PFSK-1 (cell line): Measurements from ENCODE around the gene ZNF664.

Experiments used
- FOXP2 ChIP-seq: optimal IDR thresholded peaks from 2 replicates; pipeline ENCODE3; 2011; ENCODE audit warnings: borderline replicate concordance, control low read depth, inconsistent platforms; ENCODE audit not compliant: insufficient read depth; ENCODE audit errors: extremely low read length, extremely low read depth
- POLR2AphosphoS5 ChIP-seq: IDR thresholded peaks from 2 replicates; pipeline ENCODE4 v1.6.1; 2012; ENCODE audit warnings: low read depth, mild to moderate bottlenecking, control low read depth, low read length, moderate library complexity
- SIN3A ChIP-seq: IDR thresholded peaks from 2 replicates; pipeline ENCODE4 v1.6.1; 2012; ENCODE audit warnings: mild to moderate bottlenecking, low read length, moderate library complexity, borderline replicate concordance; ENCODE audit not compliant: insufficient read depth
- TAF1 ChIP-seq: IDR thresholded peaks from 2 replicates; pipeline ENCODE4 v1.6.1; 2012; ENCODE audit warnings: low read length, control low read depth, borderline replicate concordance; ENCODE audit not compliant: insufficient read depth
- TF ChIP-seq, protein P1 (sequence below), 2 experiments: IDR thresholded peaks; 2 replicates each; pipeline versions ENCODE4 v1.6.1 to v1.8.0; 2011 to 2012; ENCODE audit warnings: low read depth in 2 of 2, low read length in 2 of 2, control low read depth in 1 of 2, inconsistent platforms in 1 of 2, mild to moderate bottlenecking in 1 of 2, moderate library complexity in 1 of 2; ENCODE audit not compliant: insufficient read depth in 1 of 2

The ZNF664 gene

DNA sequence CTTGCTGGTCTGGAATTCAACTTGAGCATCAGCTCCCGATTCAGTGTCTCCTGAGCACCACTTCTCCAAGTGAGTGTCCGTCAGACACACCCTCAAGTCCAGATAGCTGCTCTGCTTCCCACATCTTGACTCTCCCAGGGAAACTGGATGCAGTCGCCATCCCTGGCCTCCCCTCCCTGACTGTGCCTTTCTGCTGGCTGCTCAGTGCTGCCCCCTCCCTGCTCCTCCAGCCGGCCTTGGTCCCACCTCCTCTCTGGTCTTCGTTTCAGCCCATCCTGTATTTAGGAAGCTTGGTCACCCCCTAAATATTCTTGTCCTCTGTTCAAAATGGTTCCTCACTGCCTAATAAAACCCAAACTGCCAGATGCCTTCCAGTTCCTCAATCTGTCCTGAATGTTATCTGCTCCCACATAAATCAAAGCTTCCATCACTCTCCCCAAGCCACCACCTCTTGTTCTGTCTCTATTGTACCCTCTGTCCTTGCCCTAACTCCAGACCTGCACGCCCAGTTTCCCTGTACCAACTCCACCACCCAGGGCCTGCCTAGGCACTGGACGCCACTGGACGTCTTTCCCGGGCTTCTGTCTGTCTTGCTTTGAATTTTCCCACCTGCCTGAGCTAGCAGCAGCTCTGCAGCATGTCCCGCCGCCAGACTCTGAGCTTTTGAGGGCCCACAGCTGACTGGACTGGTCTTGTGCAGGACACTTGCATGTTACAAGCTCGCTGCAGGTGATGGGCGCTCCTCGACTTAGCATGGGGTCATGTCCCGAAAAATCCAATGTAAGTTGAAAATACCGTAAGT is 34.1 kb upstream of the ZNF664 start:
- no peak for TF ChIP-seq SIN3A
- TF ChIP-seq TAF1, result no peak
- no peak for TF ChIP-seq POLR2AphosphoS5
- no peak for TF ChIP-seq FOXP2
- TF ChIP-seq, protein P1, sequence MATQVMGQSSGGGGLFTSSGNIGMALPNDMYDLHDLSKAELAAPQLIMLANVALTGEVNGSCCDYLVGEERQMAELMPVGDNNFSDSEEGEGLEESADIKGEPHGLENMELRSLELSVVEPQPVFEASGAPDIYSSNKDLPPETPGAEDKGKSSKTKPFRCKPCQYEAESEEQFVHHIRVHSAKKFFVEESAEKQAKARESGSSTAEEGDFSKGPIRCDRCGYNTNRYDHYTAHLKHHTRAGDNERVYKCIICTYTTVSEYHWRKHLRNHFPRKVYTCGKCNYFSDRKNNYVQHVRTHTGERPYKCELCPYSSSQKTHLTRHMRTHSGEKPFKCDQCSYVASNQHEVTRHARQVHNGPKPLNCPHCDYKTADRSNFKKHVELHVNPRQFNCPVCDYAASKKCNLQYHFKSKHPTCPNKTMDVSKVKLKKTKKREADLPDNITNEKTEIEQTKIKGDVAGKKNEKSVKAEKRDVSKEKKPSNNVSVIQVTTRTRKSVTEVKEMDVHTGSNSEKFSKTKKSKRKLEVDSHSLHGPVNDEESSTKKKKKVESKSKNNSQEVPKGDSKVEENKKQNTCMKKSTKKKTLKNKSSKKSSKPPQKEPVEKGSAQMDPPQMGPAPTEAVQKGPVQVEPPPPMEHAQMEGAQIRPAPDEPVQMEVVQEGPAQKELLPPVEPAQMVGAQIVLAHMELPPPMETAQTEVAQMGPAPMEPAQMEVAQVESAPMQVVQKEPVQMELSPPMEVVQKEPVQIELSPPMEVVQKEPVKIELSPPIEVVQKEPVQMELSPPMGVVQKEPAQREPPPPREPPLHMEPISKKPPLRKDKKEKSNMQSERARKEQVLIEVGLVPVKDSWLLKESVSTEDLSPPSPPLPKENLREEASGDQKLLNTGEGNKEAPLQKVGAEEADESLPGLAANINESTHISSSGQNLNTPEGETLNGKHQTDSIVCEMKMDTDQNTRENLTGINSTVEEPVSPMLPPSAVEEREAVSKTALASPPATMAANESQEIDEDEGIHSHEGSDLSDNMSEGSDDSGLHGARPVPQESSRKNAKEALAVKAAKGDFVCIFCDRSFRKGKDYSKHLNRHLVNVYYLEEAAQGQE (IDR thresholded peaks at IDR 0.05; ENCODE audit: insufficient read depth in 1 of 2, low read depth in 2 of 2, low read length in 2 of 2), result no peak

DNA sequence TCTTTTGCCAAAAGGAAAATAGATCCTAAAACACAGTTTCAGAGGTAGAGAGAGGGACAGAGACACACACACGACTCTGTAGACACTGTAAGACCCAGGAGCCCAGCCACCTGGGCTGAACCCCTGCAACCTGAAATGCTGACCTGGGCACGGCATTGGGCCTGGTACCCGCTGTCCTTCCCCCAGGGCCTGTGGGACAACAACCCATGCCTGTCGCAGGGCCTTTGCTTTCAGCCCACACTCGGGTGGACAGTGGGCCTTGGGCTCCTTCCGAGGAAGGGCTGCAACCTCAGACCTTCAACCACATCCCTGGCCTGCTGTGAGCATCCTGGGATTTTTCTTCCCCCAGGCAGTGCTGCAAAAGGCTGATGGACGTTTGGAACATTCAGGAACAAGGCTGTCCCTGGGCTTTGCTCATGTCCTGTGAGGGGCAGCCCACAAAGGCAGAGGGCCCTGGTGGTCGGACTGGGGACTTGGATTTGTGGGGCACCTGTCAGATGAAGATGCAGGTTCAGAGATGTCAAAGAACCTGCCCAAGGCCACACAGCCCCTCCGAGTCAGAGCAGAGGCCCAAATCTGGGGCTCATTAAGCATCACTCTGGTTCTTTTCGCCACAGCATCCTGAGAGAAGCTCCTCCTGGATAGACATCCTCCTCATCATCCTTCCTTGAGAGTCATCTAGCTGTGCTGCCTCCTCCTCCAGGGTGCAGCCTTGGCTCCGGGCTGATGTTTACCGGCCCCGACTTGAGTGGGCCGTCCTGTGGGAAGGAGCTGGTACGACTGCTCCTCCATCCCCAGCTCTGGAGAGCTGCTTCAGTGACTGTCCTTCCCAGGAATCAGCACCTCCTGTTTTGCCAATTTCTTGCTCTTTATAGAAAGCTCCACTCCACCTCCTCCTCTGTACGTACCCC is 33.0 kb upstream of the ZNF664 start:
- TF ChIP-seq, protein P1 (IDR thresholded peaks at IDR 0.05; ENCODE audit: insufficient read depth in 1 of 2, low read depth in 2 of 2, low read length in 2 of 2), result no peak
- no peak for TF ChIP-seq FOXP2
- no peak for TF ChIP-seq TAF1
- TF ChIP-seq POLR2AphosphoS5, result no peak
- no peak for TF ChIP-seq SIN3A

DNA sequence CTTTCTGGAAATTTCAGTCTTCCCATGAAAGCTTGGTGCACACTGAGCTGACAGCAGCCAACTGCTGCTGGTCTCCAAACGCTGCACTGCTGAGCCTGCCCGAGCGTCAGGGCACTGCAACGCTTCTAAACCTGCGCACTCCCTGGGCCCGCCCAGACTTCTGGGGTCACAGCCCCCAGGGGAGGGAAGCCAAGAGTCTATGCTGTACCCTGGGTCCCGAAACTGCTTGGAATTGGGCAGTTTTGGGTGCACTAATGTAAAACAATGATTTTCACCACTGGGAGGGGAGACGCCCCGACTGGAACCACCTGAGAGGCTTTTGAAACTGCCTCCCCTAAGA is 32.4 kb upstream of the ZNF664 start:
- TF ChIP-seq POLR2AphosphoS5, result no peak

DNA sequence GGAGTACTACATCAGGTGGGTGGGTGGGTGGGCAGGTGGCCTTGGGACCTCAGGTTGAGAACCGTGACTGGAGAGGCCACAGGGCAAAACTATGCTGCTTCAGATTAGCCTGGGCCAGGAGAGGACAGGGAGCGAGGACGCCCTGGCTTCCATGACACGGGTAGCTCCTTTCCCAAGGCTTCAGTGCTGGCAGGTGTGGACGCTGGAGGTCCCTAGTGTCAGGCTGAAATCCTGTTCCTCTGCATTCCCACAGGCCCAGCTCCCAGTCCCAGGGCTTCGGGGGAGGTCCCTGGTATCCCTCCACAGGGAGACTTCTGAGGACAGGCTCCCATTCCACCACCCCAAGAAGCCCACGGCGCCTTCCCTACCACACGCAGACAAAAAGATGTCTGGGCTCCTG is 32.0 kb upstream of the ZNF664 start:
- TF ChIP-seq SIN3A, result no peak
- no peak for TF ChIP-seq TAF1
- TF ChIP-seq POLR2AphosphoS5, result no peak
- TF ChIP-seq, protein P1 (IDR thresholded peaks at IDR 0.05; ENCODE audit: insufficient read depth in 1 of 2, low read depth in 2 of 2, low read length in 2 of 2), result no peak
- no peak for TF ChIP-seq FOXP2

DNA sequence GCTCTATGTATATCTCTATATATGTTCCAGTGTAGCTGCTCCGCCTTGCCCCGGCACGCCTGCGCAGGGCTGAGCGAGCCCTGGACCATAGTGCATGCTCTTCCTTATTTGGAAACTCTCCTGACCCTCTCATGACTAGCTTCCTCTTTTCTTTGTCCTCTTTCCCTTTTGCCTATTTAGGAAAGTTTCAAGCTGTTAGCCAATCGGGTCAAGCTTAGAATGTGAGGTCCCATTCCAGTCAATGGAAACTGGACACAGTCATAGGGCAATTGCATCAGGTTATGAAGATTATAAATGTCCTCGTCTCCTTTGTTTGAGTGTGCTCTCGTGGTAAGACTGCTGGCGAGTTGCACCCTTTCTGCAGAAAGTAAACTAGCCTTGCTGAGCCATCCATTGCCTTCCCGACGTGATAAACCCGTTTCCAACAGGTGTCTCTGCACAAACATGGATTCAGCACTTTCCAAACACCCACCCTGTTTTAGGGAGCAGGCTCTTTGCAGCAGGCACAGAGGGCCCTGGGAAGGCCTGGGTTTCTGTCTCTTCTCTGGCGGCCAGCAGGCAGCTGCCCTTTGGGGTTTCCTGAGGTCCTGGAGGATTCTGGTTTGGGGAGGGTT is 31.3 kb upstream of the ZNF664 start:
- no peak for TF ChIP-seq SIN3A
- no peak for TF ChIP-seq POLR2AphosphoS5
- TF ChIP-seq TAF1, result no peak
- no peak for TF ChIP-seq FOXP2
- TF ChIP-seq, protein P1 (IDR thresholded peaks at IDR 0.05; ENCODE audit: insufficient read depth in 1 of 2, low read depth in 2 of 2, low read length in 2 of 2), result no peak
